ENCODE measurements around the gene RPL31. TPM values are rescaled to one million over a fixed set of nuclear protein-coding genes. Genes with fewer than 3 reads are reported as not detected.

Gene RPL31
- total and polyA plus RNA-seq, 2 donors (not counting 1 experiment from before 2014, with no cell fraction given): 1,159 to 2,636 TPM

DNA sequence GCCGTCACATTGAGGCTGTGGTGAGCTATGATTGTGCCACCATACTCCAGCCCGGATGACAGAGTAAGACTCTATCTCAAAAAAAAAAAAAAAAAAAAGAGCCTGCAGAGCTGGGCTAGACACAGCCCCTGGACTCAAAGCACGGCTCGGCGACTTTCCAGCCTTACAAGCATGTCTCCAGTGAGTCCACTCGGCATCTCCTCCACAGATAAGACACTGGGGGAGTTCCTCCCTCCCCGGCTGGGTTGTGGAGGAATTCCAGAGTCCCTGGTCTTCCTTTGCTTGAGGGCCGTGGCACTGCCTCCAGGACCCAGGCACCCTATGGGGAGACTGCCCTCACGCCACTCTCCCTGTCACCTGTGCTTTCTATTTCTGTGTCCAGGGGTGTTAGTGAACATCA, 30.9 kb upstream of the RPL31 start:
- Histone ChIP-seq H3K9me3 (ENCODE audit: control insufficient read depth, insufficient read depth, low read depth, low read length) (no peaks in the 10 kb centered on the region), H3K9ac (ENCODE audit: insufficient read depth, low read length) (no peak overlapping the region), H3K27ac (ENCODE audit: insufficient read depth, low read length) (no peak overlapping the region), H2AFZ (ENCODE audit: low read length) (no peak overlapping the region), H3K4me2 (ENCODE audit: extremely low read depth, insufficient read depth, low read length) (no peak overlapping the region), H3K27me3 (ENCODE audit: control insufficient read depth, insufficient read depth, low read length) (no peaks in the 10 kb centered on the region), H3K4me1 (ENCODE audit: control insufficient read depth, extremely low read depth, insufficient read depth, low read length) (no peaks in the 10 kb centered on the region), H3K36me3 (ENCODE audit: control insufficient read depth, insufficient read depth, low read length) (no peaks in the 10 kb centered on the region), H3K79me2 (ENCODE audit: control insufficient read depth, insufficient read depth, low read length) (no peaks in the 10 kb centered on the region), H3K4me3 (replicated peaks in 1 of 4; ENCODE audit: control extremely low read depth in 1 of 4, insufficient read depth in 1 of 4, low read depth in 3 of 4, low read length in 4 of 4) (no peak overlapping the region), H4K20me1 (ENCODE audit: control insufficient read depth, extremely low read depth, insufficient read depth, low read length) (no peaks in the 10 kb centered on the region)
- no peak for DNase-seq (ENCODE audit: low read depth in 2 of 2)
- no peak for TF ChIP-seq EZH2 (IDR thresholded peaks at IDR 0.05; ENCODE audit: low read length, missing control alignments)
- TF ChIP-seq, protein P1, sequence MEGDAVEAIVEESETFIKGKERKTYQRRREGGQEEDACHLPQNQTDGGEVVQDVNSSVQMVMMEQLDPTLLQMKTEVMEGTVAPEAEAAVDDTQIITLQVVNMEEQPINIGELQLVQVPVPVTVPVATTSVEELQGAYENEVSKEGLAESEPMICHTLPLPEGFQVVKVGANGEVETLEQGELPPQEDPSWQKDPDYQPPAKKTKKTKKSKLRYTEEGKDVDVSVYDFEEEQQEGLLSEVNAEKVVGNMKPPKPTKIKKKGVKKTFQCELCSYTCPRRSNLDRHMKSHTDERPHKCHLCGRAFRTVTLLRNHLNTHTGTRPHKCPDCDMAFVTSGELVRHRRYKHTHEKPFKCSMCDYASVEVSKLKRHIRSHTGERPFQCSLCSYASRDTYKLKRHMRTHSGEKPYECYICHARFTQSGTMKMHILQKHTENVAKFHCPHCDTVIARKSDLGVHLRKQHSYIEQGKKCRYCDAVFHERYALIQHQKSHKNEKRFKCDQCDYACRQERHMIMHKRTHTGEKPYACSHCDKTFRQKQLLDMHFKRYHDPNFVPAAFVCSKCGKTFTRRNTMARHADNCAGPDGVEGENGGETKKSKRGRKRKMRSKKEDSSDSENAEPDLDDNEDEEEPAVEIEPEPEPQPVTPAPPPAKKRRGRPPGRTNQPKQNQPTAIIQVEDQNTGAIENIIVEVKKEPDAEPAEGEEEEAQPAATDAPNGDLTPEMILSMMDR (conservative IDR thresholded peaks at IDR 0.05 in 1 of 2, IDR thresholded peaks at IDR 0.05 in 1 of 2; ENCODE audit: low read depth in 1 of 2, low read length in 2 of 2): no peak

DNA sequence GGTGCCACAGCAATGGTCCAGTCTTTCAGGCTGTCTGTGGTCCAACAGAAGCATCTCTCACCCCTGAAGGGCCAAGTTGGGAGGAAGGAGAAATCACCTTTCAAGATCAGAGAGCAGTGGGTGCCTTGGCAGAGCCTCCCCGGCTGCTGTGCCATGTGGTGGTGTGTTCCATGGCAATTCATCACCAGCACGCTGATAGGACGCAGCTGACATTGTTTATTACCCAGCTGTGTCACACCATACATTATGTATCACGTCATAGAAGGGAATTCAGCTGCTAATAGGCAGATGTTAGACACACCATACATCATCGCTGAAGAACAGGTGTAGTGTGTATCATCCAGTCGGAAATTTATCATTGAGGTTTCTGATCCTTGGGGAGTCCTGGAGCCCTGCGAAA, 29.6 kb upstream of the RPL31 start:
- no peaks in the 10 kb centered on the region for H3K27me3 ChIP-seq (ENCODE audit: control insufficient read depth, insufficient read depth, low read length)
- no peak overlapping the region for H3K9ac ChIP-seq (ENCODE audit: insufficient read depth, low read length)
- no peaks in the 10 kb centered on the region for H3K4me1 ChIP-seq (ENCODE audit: control insufficient read depth, extremely low read depth, insufficient read depth, low read length)
- no peaks in the 10 kb centered on the region for H3K9me3 ChIP-seq (ENCODE audit: control insufficient read depth, insufficient read depth, low read depth, low read length)
- no peak for TF ChIP-seq EZH2 (IDR thresholded peaks at IDR 0.05; ENCODE audit: low read length, missing control alignments)
- H3K27ac ChIP-seq (ENCODE audit: insufficient read depth, low read length): no peak overlapping the region
- H3K4me2 ChIP-seq (ENCODE audit: extremely low read depth, insufficient read depth, low read length): no peak overlapping the region
- no peaks in the 10 kb centered on the region for H3K36me3 ChIP-seq (ENCODE audit: control insufficient read depth, insufficient read depth, low read length)
- no peak for DNase-seq (ENCODE audit: low read depth in 2 of 2)
- no peaks in the 10 kb centered on the region for H4K20me1 ChIP-seq (ENCODE audit: control insufficient read depth, extremely low read depth, insufficient read depth, low read length)
- no peak overlapping the region for H2AFZ ChIP-seq (ENCODE audit: low read length)
- no peak overlapping the region for H3K4me3 ChIP-seq (replicated peaks in 1 of 4; ENCODE audit: control extremely low read depth in 1 of 4, insufficient read depth in 1 of 4, low read depth in 3 of 4, low read length in 4 of 4)
- no peaks in the 10 kb centered on the region for H3K79me2 ChIP-seq (ENCODE audit: control insufficient read depth, insufficient read depth, low read length)

DNA sequence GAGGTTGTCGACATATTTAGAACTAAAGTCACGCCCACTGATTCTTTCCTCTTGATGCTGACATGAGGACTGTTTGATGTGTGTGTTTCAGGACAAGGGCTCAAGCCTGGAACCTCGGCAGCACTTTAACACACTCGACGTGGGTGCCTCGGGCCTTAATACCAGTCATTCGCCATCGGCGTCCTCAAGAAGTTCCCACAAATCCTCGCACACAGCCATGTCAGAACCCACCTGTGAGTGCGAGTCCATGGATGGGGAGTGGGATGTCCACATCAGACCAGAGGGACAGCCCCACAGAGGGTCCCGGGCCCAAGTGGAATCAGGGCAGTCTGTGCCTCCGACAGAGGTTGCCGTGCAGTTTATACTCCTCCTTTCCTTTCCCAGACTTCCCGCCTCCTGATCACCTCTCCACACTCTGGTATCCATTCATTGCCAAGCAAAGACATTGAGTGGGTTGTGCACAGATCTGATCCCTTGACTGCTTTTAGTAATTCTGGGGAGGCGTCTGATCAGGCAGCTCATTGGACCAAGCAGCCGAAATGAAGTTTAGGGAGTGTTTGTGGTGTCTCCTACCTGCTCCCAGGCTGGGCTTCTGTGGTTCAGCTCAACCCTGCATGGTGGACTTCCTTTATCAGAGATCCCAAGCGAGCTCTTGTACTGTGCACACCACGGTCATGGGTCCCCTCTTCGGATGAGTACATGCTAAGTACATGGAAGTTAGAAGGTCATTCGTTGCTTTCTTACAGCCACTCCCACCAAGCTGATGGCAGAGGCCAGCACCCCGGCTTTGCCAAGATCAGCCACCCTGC, 27.2 kb upstream of the RPL31 start:
- Histone ChIP-seq H3K79me2 (ENCODE audit: control insufficient read depth, insufficient read depth, low read length) (no peaks in the 10 kb centered on the region), H3K9me3 (ENCODE audit: control insufficient read depth, insufficient read depth, low read depth, low read length) (no peaks in the 10 kb centered on the region), H4K20me1 (ENCODE audit: control insufficient read depth, extremely low read depth, insufficient read depth, low read length) (no peaks in the 10 kb centered on the region), H3K36me3 (ENCODE audit: control insufficient read depth, insufficient read depth, low read length) (no peaks in the 10 kb centered on the region), H3K4me2 (ENCODE audit: extremely low read depth, insufficient read depth, low read length) (no peak overlapping the region), H3K9ac (ENCODE audit: insufficient read depth, low read length) (no peak overlapping the region), H3K4me1 (ENCODE audit: control insufficient read depth, extremely low read depth, insufficient read depth, low read length) (peaks cover 4% of the 10 kb centered on the region), H3K27ac (ENCODE audit: insufficient read depth, low read length) (no peak overlapping the region), H3K27me3 (ENCODE audit: control insufficient read depth, insufficient read depth, low read length) (no peaks in the 10 kb centered on the region), H2AFZ (ENCODE audit: low read length) (no peak overlapping the region), H3K4me3 (replicated peaks in 1 of 4; ENCODE audit: control extremely low read depth in 1 of 4, insufficient read depth in 1 of 4, low read depth in 3 of 4, low read length in 4 of 4) (no peak overlapping the region)
- no peak for DNase-seq (ENCODE audit: low read depth in 2 of 2)
- TF ChIP-seq EZH2 (IDR thresholded peaks at IDR 0.05; ENCODE audit: low read length, missing control alignments): no peak
- TF ChIP-seq, protein P1 (conservative IDR thresholded peaks at IDR 0.05 in 1 of 2, IDR thresholded peaks at IDR 0.05 in 1 of 2; ENCODE audit: low read depth in 1 of 2, low read length in 2 of 2): no peak

All from fibroblast of lung (primary cell).